HG03520 (cell line): ENCODE data around the gene TMEM250.

Experiments
- ATAC-seq: cut with Tn5 transposase; IDR thresholded peaks from one replicate; pipeline ENCODE4 v1.9.1; 2021; ENCODE audit warnings: mild to moderate bottlenecking, moderate library complexity; ENCODE audit not compliant: unreplicated experiment

Gene TMEM250

DNA sequence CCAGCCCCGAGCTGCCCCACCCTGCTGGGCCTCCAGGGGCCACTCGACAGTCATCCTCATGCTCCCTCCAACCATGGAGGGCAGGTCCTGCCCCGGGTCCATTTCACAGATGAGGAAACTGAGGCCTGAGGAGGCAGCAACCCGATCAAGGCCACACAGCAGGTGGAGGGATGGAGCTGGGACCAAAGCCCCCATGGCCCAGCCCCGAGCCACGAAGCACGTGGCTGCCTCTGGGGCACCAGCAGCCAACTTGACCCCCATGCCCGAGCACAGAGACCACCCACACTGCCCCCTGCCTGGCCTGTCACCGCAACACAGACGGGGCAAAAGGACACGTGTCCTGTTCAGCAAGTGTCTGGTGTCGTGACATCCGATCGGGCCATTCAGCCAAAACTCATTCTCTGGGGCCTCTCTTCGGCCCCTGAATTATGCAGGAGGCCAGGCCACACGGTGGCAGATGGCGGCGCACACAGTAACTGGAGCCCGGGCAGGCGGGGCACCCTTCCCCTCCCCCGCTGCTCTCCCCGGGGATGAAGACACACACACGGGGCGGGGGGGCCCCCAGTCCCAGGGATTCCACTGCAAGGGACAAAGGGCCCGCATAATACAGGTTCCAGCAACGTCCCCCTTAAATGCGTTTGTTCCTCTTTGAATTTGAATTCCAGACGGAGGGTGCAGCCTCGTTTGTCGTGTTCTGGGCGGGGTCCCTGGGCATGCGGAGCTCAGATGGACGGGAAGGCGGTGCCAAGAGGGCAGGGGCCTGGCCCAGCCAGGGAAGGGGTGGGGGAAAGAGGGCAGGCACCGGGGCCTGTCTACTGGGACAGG, 29.4 kb upstream of the TMEM250 start:
- ATAC-seq, result no peak

- no peak for ATAC-seq
Observed at GRCh38 chr9:136147038-136147889, 28.6 kb upstream of the TMEM250 start.

- no peak for ATAC-seq
Observed at GRCh38 chr9:136146126-136147037, 27.7 kb upstream of the TMEM250 start.

GRCh38 chr9:136145580-136145979, 26.9 kb upstream of the TMEM250 start:
- no peak for ATAC-seq

GRCh38 chr9:136144450-136144849, 25.8 kb upstream of the TMEM250 start:
- no peak for ATAC-seq

DNA sequence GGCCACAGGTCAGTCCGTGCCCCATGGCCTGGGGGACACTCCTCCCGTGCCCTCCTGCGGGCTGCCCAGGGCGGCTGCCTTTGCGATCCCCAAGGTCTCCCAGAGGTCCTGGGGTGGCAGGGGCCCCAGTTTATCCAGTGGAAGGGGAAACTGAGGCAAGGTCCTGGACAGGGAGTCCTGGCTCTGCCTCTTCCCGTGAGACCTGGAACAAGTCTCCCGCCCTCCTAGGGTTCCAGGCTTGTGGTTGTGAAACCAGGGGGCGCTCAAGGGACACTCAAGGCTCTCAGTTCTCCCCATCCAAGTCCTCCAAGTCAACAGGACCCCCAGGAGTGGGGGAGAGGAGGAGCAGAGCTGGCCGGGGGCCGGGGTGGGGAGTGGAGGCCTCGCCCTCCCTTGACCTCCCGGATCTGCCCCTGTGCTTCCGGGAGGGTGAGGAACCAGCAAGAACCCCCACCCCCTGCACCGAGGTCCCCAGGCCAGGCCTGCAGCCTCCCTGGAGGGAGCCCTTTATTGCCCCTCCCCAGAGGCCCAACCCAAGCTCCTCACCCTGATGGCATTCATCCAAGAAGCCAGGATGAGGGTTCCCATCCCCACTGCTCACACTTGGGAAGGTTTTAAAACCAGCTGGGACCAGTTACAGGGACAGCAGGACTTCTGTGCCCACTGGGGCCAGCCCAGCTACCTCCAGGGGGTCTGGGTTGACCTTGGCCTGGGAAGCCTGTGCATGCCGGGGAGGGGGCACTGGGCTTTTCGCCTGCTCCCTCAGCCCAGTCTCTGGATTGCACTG, 24.7 kb upstream of the TMEM250 start:
- no peak for ATAC-seq

DNA sequence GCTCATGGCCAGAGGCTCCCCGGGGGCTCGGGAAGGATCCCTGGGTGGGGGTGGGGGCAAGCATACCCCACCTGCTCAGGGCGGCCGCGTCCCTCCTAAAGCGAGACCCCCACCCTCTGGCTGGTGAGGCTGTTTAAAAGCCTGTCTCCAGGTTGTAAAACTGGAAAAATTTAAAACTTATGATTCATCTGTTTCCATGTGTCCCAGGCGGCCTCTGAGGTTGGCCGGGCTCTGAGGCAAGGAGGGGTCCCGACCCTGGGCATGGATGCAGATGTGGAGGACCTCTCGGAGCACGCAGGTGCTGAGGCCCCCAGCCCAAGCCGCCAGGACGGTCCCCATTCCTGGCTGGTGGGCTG, 24.2 kb upstream of the TMEM250 start:
- no peak for ATAC-seq

- ATAC-seq, result no peak
Observed at GRCh38 chr9:136142414-136142796, 23.7 kb upstream of the TMEM250 start.

DNA sequence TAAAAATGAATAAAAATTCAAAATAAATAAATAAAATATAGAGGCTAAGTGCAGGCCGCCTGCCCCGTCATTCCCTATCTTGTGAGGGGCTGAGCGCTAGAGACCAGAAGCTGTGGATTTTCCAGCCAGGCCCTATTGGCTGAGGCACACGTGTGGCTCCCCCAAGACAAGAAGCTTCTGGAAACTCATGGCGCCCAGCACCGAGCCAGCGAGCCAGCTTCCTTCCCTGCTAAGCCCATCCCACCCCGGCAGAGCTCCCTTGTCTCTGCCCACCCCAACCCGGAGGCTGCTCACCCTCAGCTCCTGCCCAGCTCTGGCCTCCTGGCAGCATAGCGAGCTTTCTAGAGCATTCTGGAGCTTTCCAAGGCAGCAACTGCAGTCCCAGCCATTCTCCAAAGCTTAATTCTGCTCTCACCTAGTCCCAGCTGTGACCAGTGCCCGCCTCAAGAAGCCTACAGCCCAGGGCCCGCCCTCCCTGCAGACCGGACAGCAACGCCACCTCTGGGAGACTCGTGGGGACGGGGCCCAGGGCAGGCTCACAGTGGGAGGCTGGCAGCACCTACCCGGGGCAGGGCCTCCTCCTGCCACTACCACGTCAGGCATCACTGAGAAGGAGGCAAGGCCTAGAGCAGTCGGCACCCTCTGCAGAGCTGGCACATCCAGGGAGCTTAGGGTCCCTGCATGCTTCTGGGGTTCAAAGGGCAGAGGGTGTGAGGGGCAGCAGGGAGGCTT, 23.2 kb upstream of the TMEM250 start:
- ATAC-seq, result no peak

DNA sequence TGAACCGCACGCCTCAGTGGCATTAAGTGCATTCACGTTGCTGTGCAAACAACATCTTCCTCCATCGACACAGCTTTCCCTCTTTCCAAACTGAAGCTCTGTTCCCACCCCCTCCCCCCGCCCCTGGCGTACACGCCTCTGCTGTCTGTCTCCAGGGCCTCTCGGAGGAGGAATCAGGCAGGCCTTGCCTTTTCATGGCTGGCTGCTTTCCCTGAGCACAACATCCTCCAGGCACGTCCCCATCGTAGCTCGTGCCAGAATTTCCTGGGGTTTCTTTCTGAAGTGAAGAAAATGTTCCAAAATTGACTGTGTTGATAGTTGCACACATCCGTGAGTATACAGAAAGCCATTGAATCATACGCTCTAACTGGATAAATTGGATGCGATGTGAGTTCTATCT, 22.3 kb upstream of the TMEM250 start:
- no peak for ATAC-seq

GRCh38 chr9:136140046-136140445, 21.4 kb upstream of the TMEM250 start:
- no peak for ATAC-seq

DNA sequence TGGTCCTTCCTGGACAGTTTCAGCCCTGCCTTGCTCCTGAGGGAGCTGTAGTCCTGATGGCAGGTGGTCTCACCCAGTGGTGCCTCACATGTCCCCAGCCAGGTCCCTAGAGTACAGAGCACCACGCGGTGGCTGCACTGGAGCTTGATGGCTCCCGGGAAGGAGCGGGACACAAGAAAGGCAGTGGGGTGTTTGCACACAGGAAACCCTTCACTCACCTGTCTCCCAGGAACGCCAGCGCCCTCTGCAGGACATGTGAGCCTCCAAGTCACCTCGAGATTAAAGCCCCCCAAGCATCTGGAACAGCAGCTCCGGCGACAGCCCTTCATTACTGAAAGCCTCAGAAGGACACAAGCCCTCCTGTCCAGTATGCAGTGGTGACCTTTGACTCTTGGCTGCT, 19.9 kb upstream of the TMEM250 start:
- no peak for ATAC-seq

GRCh38 chr9:136137321-136138265, 18.9 kb upstream of the TMEM250 start:
- no peak for ATAC-seq

DNA sequence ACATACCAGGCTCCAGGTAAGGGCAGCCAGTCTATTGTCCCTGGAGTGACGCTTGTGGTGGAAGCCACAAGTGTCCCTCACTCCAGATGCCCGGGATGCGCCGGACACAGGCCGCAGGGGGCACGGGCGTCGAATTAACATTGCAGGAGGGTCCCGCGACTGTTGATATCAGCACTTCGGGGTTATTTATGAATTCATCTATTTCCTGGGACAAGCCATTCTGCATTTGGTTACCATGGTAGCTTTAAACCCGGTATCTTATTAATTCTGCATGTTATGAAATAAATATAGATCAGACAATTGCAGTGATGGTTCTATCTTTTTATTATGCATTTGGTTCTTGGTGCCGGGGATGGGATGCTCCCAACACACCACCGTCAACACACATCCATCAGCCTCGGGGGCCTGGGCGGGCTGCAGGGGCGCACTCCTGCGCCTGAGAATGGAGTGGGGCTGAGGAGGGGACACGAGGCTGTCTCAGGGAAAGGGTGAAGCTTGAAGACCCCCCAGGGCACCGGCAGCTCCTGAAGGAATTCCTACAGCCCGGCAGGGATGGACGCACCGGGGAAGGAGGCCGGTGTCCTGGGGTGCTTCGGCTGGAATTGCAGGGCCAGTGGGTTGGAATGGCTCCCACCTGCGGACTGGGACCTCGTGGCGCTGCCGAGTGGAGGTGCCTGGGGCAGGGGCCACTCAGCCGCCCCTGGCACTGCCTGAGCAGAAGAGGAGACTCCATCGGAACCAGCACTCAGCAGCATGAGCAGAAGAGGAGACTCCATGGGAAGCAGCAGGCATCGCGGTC, 17.7 kb upstream of the TMEM250 start:
- no peak for ATAC-seq

DNA sequence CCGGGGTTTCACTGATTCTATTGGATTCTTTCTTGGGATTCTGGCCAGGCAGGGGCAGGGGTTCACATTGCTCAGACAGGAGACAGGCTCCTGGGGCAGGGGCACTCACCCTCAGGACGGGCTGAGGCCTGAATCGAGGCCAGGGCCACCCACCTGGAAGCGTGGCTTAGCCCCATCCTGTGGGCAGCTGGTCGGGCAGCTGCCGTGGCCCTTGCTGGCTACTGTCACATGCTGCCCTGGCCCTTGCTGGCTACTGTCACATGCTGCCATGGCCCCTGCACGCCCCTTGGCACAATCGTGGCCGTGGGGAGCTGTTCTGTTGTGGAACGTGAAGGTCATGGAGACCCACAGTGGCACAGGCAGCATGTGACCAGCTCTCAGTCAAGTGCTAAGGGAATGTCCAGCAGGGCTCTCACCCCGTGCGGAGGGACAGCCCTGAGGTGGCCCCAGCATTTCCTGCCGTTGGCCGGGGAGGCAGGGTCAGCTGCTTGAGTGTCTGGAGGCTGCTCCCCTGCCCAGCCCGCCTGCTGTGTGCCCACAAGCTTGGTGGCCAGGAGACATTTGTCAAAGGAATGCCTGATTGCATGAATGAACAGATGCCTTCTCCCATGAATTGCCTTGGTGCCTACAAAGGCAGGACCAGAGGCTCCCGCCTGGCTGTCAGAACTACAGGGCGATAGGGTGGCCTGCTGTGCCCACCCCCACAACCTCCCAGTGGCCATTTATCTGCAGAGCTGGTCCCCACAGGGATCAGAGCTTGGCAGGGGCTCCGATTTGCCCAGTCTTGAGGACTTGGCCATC, 16.9 kb upstream of the TMEM250 start:
- no peak for ATAC-seq

GRCh38 chr9:136133959-136134484, 15.3 kb upstream of the TMEM250 start:
- ATAC-seq, result no peak
